HL-60 (cell line): Measurements from ENCODE around the gene UEVLD.

Experiments used
- DNase-seq, 2 experiments: peaks; one replicate each; pipeline ENCODE4 v3.0.0-alpha.2; 2010 to 2020; ENCODE audit warnings: low read depth in 1 of 2, low spot score in 1 of 2
- H3K27ac ChIP-seq: fragments of 250-450 bp; sonication (Bioruptor Pico); replicated peaks from 2 replicates; pipeline ENCODE4 v1.5.1; 2020; ENCODE audit warnings: mild to moderate bottlenecking, moderate library complexity
- H3K27me3 ChIP-seq: fragments of 250-450 bp; sonication (Bioruptor Pico); 2 replicates; pipeline ENCODE4 v1.5.1; 2021; ENCODE audit warnings: mild to moderate bottlenecking, moderate library complexity; ENCODE audit not compliant: insufficient read depth, poor library complexity, severe bottlenecking
- H3K4me3 ChIP-seq: replicated peaks from 2 replicates; pipeline ENCODE4 v1.5.1; 2011; ENCODE audit warnings: mild to moderate bottlenecking, control low read depth, low read length; ENCODE audit not compliant: insufficient read depth
- GABPA ChIP-seq: IDR thresholded peaks from 2 replicates; pipeline ENCODE4 v1.6.1; 2012; ENCODE audit warnings: low read depth
- POLR2AphosphoS5 ChIP-seq: IDR thresholded peaks from 2 replicates; pipeline ENCODE4 v1.6.1; 2012; ENCODE audit warnings: low read depth
- REST ChIP-seq: IDR thresholded peaks from 2 replicates; pipeline ENCODE4 v1.6.1; 2012; ENCODE audit warnings: low read depth; ENCODE audit not compliant: insufficient replicate concordance
- SPI1 ChIP-seq: IDR thresholded peaks from 2 replicates; pipeline ENCODE4 v1.6.1; 2012; ENCODE audit warnings: low read depth, mild to moderate bottlenecking, borderline replicate concordance
- TF ChIP-seq, protein P1 (sequence below): IDR thresholded peaks from one replicate; pipeline ENCODE4 v1.5.1; 2011; ENCODE audit warnings: low read length, control low read depth, inconsistent platforms; ENCODE audit not compliant: insufficient read depth

UEVLD gene

GRCh38 chr11:18533365-18533764 lies 55.2 kb downstream of the UEVLD start:
- Histone ChIP-seq H3K27me3 (no peaks in the 10 kb centered on the region), H3K4me3 (no peak overlapping the region), H3K27ac (no peak overlapping the region)
- TF ChIP-seq SPI1 (no peak), GABPA (no peak), REST (no peak), POLR2AphosphoS5 (no peak)
- TF ChIP-seq, protein P1, sequence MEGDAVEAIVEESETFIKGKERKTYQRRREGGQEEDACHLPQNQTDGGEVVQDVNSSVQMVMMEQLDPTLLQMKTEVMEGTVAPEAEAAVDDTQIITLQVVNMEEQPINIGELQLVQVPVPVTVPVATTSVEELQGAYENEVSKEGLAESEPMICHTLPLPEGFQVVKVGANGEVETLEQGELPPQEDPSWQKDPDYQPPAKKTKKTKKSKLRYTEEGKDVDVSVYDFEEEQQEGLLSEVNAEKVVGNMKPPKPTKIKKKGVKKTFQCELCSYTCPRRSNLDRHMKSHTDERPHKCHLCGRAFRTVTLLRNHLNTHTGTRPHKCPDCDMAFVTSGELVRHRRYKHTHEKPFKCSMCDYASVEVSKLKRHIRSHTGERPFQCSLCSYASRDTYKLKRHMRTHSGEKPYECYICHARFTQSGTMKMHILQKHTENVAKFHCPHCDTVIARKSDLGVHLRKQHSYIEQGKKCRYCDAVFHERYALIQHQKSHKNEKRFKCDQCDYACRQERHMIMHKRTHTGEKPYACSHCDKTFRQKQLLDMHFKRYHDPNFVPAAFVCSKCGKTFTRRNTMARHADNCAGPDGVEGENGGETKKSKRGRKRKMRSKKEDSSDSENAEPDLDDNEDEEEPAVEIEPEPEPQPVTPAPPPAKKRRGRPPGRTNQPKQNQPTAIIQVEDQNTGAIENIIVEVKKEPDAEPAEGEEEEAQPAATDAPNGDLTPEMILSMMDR: no peak
- no peak for DNase-seq

DNA sequence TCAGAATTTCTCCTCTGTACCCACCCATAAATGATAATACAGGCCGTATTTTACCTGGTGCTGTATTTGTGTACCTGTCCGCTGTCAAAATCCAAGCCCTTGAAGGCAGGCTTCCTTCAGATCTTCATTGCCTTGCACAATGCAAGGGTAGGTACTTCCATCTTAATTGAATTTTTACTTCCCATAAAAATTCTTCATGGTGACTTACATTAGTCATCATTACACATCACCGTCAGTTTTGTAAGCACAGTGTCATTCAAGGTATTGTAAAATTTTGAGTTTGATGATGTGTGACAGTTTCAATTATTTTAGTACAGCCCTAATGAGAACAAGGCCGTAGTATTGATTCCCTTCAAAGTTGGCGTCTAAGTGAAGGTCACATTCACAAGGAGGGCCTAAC lies 61.0 kb downstream of the UEVLD start:
- Histone ChIP-seq H3K4me3 (peak overlapping the region; percentile 68), H3K27me3 (no peaks in the 10 kb centered on the region), H3K27ac (peak overlapping the region; percentile 94)
- TF ChIP-seq SPI1: no peak
- no peak for TF ChIP-seq POLR2AphosphoS5
- TF ChIP-seq GABPA: no peak
- no peak for TF ChIP-seq REST
- TF ChIP-seq, protein P1: no peak
- peak; percentile 12 to 38 for DNase-seq

- H3K27me3 ChIP-seq: no peaks in the 10 kb centered on the region
- H3K4me3 ChIP-seq: peak within 1 kb of the TSS; percentile 68
- TF ChIP-seq POLR2AphosphoS5 (peak; percentile 97), GABPA (peak; percentile 95), SPI1 (peak; percentile 82), REST (peak; percentile 46)
- TF ChIP-seq, protein P1: no peak
- peak within 1 kb of the TSS; percentile 94 for H3K27ac ChIP-seq
- peak; percentile 86 to 96 for DNase-seq
Measured at GRCh38 chr11:18526521-18527296, 61.8 kb downstream of the UEVLD start, which contains the start of gene TSG101. Gene TSG101 (minus strand): TSS chr11:18526942. CDS start chr11:18526816, 126 bp downstream.
